DND-41 (cell line): ENCODE data around the gene ADD2.

ENCODE experiments used
- ATAC-seq: fragments of 200-7000 bp; cut with Tn5 transposase; 3 replicates; pipeline ENCODE4 v1.9.1; 2021; ENCODE audit warnings: low read depth; ENCODE audit not compliant: insufficient read depth
- DNase-seq: peaks from one replicate; pipeline ENCODE4 v3.0.0-alpha.2; 2020
- H2AFZ ChIP-seq: 2 replicates; pipeline ENCODE4 v1.6.0; 2012; ENCODE audit warnings: low read depth, low read length
- H3K27ac ChIP-seq: 2 replicates; pipeline ENCODE4 v1.5.1; 2012; ENCODE audit warnings: low read length, inconsistent platforms
- H3K27me3 ChIP-seq: fragments of 200-600 bp; sonication (generic); 2 replicates; pipeline ENCODE4 v1.6.0; 2012; ENCODE audit warnings: low read length, mild to moderate bottlenecking, inconsistent platforms; ENCODE audit not compliant: insufficient read depth, poor library complexity
- H3K36me3 ChIP-seq: 2 replicates; pipeline ENCODE4 v1.5.1; 2012; ENCODE audit warnings: low read length, inconsistent platforms; ENCODE audit not compliant: insufficient read depth
- H3K4me1 ChIP-seq: 2 replicates; pipeline ENCODE4 v1.5.1; 2012; ENCODE audit warnings: mild to moderate bottlenecking, low read length; ENCODE audit not compliant: insufficient read depth
- H3K4me2 ChIP-seq: 2 replicates; pipeline ENCODE4 v1.6.0; 2012; ENCODE audit warnings: mild to moderate bottlenecking, moderate library complexity, low read length, inconsistent platforms; ENCODE audit not compliant: insufficient read depth
- H3K4me3 ChIP-seq, 2 experiments: fragments of 200-600 bp in 1 of 2; shearing (Covaris generic) in 1 of 2; 2 replicates each; pipeline ENCODE4 v1.5.1; 2012 to 2016; ENCODE audit warnings: inconsistent platforms in 2 of 2, low read length in 2 of 2, mild to moderate bottlenecking in 2 of 2, low read depth in 1 of 2, moderate library complexity in 1 of 2
- H3K79me2 ChIP-seq: 2 replicates; pipeline ENCODE4 v1.6.0; 2012; ENCODE audit warnings: low read length, inconsistent platforms; ENCODE audit not compliant: insufficient read depth
- H3K9ac ChIP-seq: 2 replicates; pipeline ENCODE4 v1.6.0; 2012; ENCODE audit warnings: low read depth, mild to moderate bottlenecking, inconsistent platforms, low read length, moderate library complexity
- H3K9me3 ChIP-seq: 2 replicates; pipeline ENCODE4 v1.5.1; 2012; ENCODE audit warnings: low read length, moderate library complexity, mild to moderate bottlenecking, inconsistent platforms; ENCODE audit not compliant: insufficient read depth, severe bottlenecking
- H4K20me1 ChIP-seq: 2 replicates; pipeline ENCODE4 v1.6.0; 2012; ENCODE audit warnings: low read length; ENCODE audit not compliant: insufficient read depth
- CTCF ChIP-seq: IDR thresholded peaks from 2 replicates; pipeline ENCODE4 v1.5.1; 2012; ENCODE audit warnings: borderline replicate concordance, low read length, moderate library complexity, mild to moderate bottlenecking; ENCODE audit not compliant: poor library complexity, severe bottlenecking; ENCODE audit errors: extremely low read depth
- EZH2 ChIP-seq: IDR thresholded peaks from 3 replicates; pipeline ENCODE4 v1.6.1; 2012; ENCODE audit warnings: borderline replicate concordance, low read depth, mild to moderate bottlenecking, moderate library complexity, low read length, inconsistent platforms; ENCODE audit not compliant: severe bottlenecking

The ADD2 gene

DNA sequence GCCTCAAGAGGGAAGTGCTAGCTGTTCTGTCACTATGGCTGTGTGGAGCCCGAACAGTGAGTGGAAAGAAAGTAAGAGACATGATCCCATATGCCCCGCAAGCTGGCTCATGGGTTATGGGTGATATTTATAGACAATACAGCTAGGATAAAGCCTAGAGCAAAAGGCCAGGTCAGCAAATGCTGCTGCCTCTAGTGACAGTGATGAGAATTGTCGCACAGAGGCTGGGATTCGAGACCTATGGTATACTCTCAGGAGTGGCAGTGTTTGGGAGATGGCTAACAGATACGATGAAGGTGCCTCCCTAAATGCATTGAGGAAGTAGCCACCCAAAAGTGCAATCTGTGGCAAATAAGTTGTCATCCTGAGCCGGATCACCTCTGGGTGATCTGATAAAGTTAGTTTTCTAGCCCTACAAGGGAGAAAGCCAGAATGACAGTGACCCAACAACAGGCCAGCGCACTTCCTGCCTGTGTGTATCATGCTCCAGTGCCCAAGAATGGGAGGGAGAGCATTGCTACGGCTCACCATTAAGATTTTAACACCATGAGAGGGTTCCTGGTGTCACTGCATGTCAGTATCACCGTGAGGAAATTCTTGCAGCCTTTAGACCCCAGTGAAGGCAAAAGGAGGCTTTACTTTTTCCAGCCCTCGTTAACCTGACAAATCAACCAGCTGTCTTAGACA lies 122.1 kb downstream of the ADD2 start:
- TF ChIP-seq EZH2, result no peak
- TF ChIP-seq CTCF, result peak; percentile 48
- DNase-seq (no peak), ATAC-seq (no peak)
- no peak overlapping the region for H3K4me2 ChIP-seq
- H3K9me3 ChIP-seq, result no peaks in the 10 kb centered on the region
- no peaks in the 10 kb centered on the region for H3K36me3 ChIP-seq
- H3K79me2 ChIP-seq, result no peaks in the 10 kb centered on the region
- no peak overlapping the region for H3K9ac ChIP-seq
- H3K4me1 ChIP-seq, result no peaks in the 10 kb centered on the region
- no peak overlapping the region for H3K4me3 ChIP-seq
- no peak overlapping the region for H3K27ac ChIP-seq
- H2AFZ ChIP-seq, result no peak overlapping the region
- H4K20me1 ChIP-seq, result no peaks in the 10 kb centered on the region
- H3K27me3 ChIP-seq, result peaks cover 7% of the 10 kb centered on the region

- Histone ChIP-seq H3K9me3 (no peaks in the 10 kb centered on the region), H2AFZ (no peak overlapping the region), H3K27ac (no peak overlapping the region), H3K4me2 (no peak overlapping the region), H3K4me3 (no peak overlapping the region), H3K4me1 (peaks cover 16% of the 10 kb centered on the region), H3K79me2 (no peaks in the 10 kb centered on the region), H3K9ac (no peak overlapping the region), H3K27me3 (peaks cover 7% of the 10 kb centered on the region), H3K36me3 (no peaks in the 10 kb centered on the region), H4K20me1 (no peaks in the 10 kb centered on the region)
- ATAC-seq (no peak), DNase-seq (no peak)
- TF ChIP-seq CTCF, result peak; percentile 45
- TF ChIP-seq EZH2, result no peak
These were observed 124.3 kb downstream of the ADD2 start for GRCh38 chr2:70643715-70644114.

GRCh38 chr2:70641263-70641784 lies 126.7 kb downstream of the ADD2 start:
- Histone ChIP-seq H3K4me3 (no peak overlapping the region), H3K4me2 (no peak overlapping the region), H3K27ac (no peak overlapping the region), H3K79me2 (no peaks in the 10 kb centered on the region), H3K9me3 (no peaks in the 10 kb centered on the region), H2AFZ (no peak overlapping the region), H4K20me1 (no peaks in the 10 kb centered on the region), H3K36me3 (no peaks in the 10 kb centered on the region), H3K9ac (no peak overlapping the region), H3K4me1 (peaks cover 22% of the 10 kb centered on the region), H3K27me3 (peaks cover 7% of the 10 kb centered on the region)
- DNase-seq (no peak), ATAC-seq (no peak)
- TF ChIP-seq EZH2 (no peak), CTCF (no peak)
